HK-2 (cell line): ENCODE measurements around the gene HECW1.
"Not testable (repeated sequence)": the region's sequence is repeated elsewhere in the genome, so short reads cannot be mapped to it uniquely, and the experiment has no call there.

ENCODE experiments used
- DNase-seq: peaks from one replicate; pipeline ENCODE4 v3.0.0-alpha.2; 2018; ENCODE audit not compliant: unreplicated experiment

HECW1 gene

DNA sequence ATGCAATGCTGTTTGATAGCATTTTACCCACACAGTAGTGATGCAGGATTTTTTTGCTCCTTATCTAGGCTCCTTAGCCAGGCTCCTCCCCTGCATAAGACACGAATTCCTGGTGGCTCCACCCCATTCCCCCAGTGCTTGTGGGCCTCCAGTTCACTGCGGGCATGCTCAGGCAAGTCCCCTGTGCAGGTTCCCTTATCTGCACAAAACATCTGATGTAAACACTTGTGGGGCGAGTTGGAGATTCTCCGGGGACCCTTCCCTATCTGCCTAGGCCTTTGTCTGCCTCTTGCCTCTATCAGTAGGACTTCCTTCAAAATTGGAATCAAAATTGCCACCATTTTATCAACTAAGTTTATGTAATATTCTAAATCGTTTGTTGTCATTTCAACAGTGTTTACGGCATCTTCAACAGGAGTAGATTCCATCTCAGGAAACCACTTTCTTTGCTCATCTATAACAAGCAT lies 465.1 kb downstream of the HECW1 start:
- DNase-seq: no peak

- DNase-seq: peak; percentile 97
Measured at GRCh38 chr7:43582503-43583423, 470.3 kb downstream of the HECW1 start, which contains the start of gene STK17A. Gene STK17A, plus strand, starts transcription at chr7:43583108. Its CDS starts 136 bp downstream, at chr7:43583244.

- DNase-seq: peak; percentile 67
Measured at GRCh38 chr7:43583424-43584194, 471.2 kb downstream of the HECW1 start.

DNA sequence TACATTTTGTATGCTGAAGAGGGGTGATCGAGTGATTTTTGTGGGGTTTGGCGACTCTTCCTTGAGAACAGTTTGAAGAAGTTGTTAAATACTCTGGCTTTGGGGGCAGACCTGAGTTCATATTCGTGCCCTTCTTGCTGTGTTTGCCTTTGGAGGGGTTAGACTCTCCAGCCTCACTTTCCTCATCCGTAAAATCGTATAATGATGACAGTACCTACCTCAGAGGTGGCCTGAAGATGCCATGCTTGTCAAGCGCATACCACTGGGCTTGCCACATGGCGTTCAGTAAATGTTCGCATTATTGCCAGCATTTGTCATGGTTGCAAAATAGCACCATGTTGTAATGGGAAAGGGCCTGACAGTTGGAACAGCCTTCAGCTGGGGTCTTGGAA lies 471.7 kb downstream of the HECW1 start:
- no peak for DNase-seq

DNA sequence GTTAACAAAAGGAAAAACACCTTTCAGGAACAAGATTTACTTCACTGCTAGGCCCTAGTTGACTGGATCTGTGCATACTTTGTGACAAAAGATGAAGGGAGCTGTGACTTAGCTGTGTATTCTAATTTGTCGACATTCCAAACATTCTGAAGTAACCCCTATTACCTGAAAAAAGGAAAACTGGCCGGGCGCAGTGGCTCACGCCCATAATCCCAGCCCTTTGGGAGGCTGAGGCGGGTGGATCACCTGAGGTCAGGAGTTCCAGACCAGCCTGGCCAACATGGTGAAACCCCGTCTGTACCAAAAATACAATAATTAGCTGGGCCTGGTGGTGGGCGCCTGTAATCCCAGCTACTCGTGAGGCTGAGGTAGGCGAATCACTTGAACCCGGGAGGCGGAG lies 472.3 kb downstream of the HECW1 start:
- not testable (repeated sequence) for DNase-seq

GRCh38 chr7:43585562-43585961 lies 473.1 kb downstream of the HECW1 start:
- no peak for DNase-seq

DNA sequence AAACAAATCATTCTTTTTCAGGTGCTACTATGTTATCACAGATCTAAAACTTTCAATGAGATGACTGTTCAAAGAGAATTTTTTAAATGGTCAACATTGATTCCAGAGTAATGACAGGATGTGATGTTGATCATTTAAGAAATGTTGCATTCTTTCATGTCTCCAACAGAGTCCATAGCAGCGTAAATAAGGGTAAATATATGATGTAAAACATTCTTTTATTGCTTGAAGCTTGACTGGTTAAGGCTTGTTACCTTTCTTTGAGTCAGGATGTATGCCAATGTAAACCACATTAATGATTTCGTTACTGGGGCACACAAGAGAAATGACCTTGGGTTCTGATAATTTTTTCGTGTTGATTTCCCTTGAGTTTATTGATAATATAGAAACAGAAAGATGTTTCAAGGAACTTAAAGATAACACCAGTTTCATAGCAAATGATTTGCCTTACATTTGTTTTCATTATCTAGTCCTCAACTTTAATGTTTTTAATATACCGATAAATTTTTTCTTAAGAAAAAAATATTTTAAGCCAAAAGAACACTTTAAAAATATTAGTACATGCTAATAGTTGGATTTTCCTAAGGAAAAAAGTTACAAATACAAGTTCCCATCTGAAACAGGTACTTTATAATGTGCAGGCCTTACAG lies 473.9 kb downstream of the HECW1 start:
- no peak for DNase-seq

- DNase-seq: no peak
Measured at GRCh38 chr7:43588477-43589132, 476.2 kb downstream of the HECW1 start.

- DNase-seq: no peak
Measured at GRCh38 chr7:43589133-43589478, 476.7 kb downstream of the HECW1 start.

- DNase-seq: no peak
Measured at GRCh38 chr7:43589728-43590127, 477.3 kb downstream of the HECW1 start.

- DNase-seq: no peak
Measured at GRCh38 chr7:43590862-43591557, 478.6 kb downstream of the HECW1 start.

DNA sequence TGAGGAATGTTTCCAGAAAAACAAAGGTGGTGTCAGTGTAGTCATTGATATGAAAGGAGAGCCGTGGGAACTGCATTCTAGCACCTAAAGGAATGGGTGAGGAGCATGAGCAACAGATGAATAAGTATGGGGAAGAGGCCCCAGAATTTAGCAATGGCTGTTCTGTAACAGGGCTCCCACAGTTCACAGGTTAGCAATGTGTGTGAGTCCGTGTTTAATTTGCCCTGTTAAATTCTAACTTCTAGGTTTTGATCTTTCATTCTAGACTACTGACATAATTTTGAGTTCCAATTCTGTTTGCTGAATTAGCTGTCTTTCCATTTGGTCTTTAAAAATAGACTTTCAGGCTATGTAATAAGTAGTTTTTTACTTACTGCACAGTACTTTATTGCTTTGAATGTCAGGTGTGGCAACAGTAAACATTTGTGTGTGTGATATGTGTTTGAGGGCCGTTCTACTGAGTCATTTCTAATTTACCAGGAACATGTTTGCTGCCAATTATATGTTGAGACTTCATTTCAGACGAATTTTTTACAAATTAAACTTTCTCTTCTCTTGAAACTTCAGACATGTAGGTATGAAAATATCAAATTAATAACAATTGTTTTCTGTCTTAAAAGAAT lies 479.2 kb downstream of the HECW1 start:
- DNase-seq: no peak

- DNase-seq: no peak
Measured at GRCh38 chr7:43592326-43592725, 479.9 kb downstream of the HECW1 start.

DNA sequence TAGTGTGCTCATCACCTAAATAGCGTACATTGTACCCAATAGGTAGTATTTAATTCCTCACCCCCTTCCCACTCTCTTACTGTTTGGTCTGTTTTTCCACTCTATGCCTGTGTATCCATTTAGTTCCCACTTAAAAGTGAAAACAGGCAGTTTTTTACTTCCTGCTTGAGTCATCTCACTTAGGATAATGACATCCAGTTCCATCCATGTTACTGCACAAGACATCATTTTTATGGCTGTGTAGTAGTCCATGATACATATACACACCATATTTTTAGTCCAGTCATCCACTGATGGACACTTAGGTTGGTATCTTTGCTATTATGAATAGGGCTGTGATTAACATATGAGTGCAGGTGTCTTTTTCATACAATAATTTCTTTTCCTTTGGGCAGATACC lies 480.6 kb downstream of the HECW1 start:
- DNase-seq: no peak

DNA sequence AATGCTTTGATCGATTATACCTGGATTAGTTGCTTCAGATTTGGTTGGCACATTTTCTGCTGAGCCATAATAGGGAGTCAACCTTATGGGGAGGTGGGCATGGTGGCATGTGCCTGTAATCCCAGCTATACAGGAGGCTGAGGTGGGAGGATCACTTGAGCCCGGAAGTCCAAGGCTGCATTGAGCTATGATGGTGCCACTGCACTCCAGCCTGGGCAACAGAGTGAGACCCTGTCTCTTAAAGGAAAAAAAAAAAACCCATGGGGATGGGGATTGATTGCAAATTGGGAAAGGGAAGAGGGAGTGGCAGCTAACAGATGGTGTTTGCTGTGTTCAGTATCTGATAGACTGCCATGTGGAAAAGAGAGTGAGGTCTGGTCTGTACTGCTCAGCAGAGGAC lies 481.6 kb downstream of the HECW1 start:
- no peak for DNase-seq

DNA sequence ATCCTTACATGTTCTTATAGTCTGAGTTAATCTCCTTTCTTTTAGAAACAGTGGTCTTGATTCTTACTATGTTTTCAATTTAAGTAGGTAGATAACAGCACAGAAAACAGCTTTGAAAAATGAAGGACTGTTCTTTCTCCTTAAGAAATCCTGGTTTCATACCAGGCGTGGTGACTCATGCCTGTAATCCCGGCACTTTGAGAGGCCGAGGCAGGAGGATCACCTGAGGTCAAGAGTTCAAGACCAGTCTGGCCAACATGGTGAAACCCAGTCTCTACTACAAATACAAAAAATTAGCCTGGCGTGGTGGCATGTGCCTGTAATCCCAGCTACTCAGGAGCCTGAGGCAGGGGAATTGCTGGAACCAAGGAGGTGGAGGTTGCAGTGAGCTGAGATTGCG lies 484.0 kb downstream of the HECW1 start:
- DNase-seq: not testable (repeated sequence)

DNA sequence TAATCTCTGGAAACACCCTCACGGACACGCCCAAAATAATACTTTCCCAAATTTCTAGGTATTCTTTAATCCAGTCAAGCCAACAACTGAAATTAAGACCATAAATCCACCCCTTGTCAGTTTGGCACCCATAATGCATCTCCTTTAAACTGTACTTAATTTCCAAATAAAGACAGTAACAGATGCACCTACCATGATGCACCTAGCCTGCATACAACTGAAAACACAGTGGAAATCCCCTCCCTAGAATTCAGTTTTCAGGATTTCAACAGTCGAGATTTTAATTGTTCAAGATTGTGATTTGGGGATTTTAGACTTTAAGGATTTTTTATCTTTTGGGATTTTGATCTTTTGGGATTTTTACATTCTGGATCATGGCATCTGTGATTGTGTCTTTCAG lies 487.6 kb downstream of the HECW1 start:
- DNase-seq: no peak

- no peak for DNase-seq
Measured at GRCh38 chr7:43602256-43602655, 489.8 kb downstream of the HECW1 start.

- DNase-seq: no peak
Measured at GRCh38 chr7:43604251-43604650, 491.8 kb downstream of the HECW1 start.

GRCh38 chr7:43609097-43609496 lies 496.6 kb downstream of the HECW1 start:
- no peak for DNase-seq

GRCh38 chr7:43612128-43612527 lies 499.7 kb downstream of the HECW1 start:
- DNase-seq: no peak
